Measurements from ENCODE around the gene SGCE.

DNA sequence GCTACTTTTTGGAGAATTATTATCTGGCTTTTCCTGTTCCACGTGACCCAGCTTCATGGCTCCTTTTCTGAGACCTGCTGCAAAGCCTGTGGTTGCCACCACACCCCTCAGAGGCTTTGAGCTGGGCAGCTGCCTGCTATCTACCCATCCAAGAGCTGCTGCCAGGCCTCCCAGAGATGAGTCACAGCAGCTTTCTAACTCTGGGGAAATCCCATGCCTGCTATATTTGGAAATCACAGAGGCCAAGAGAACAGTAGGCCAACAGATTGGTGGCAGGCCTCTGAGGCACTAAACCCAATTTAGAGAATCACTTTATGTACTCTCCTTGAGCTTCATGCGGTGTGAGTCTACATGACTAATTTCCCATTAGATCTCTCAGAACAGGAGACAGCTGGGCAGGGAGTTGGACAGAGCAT lies 35.2 kb downstream of the SGCE start:
- no peak for TF ChIP-seq EZH2 (optimal IDR thresholded peaks at IDR 0.05; ENCODE audit: low read depth, low read length)
- TF ChIP-seq, protein P1, sequence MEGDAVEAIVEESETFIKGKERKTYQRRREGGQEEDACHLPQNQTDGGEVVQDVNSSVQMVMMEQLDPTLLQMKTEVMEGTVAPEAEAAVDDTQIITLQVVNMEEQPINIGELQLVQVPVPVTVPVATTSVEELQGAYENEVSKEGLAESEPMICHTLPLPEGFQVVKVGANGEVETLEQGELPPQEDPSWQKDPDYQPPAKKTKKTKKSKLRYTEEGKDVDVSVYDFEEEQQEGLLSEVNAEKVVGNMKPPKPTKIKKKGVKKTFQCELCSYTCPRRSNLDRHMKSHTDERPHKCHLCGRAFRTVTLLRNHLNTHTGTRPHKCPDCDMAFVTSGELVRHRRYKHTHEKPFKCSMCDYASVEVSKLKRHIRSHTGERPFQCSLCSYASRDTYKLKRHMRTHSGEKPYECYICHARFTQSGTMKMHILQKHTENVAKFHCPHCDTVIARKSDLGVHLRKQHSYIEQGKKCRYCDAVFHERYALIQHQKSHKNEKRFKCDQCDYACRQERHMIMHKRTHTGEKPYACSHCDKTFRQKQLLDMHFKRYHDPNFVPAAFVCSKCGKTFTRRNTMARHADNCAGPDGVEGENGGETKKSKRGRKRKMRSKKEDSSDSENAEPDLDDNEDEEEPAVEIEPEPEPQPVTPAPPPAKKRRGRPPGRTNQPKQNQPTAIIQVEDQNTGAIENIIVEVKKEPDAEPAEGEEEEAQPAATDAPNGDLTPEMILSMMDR (IDR thresholded peaks at IDR 0.05; ENCODE audit: low read length): no peak
